K562 (cell line): Measurements from ENCODE around the gene XKR7. TPM values are rescaled to one million over a fixed set of nuclear protein-coding genes. Genes with fewer than 3 reads are reported as not detected.

Experiments used
- ARID1B ChIP-seq: fragments of 450-650 bp; IDR thresholded peaks from 2 replicates; pipeline ENCODE4 v1.6.1; 2016; ENCODE audit warnings: antibody characterized with exemption, mild to moderate bottlenecking, inconsistent platforms
- ASH1L ChIP-seq: fragments of 450-650 bp; IDR thresholded peaks from 2 replicates; pipeline ENCODE4 v1.6.1; 2018; ENCODE audit warnings: borderline replicate concordance, mild to moderate bottlenecking, low read depth; ENCODE audit not compliant: partially characterized antibody
- CCNT2 ChIP-seq: IDR thresholded peaks from 2 replicates; pipeline ENCODE4 v1.6.1; 2011; ENCODE audit warnings: borderline replicate concordance, low read depth, mild to moderate bottlenecking, moderate library complexity, mixed read lengths, low read length; ENCODE audit not compliant: insufficient read length; ENCODE audit errors: extremely low read depth
- CXXC5 ChIP-seq: fragments of 250-450 bp; sonication (Bioruptor Pico); IDR thresholded peaks from 2 replicates; pipeline ENCODE4 v1.8.0; 2022; ENCODE audit warnings: inconsistent platforms, mild to moderate bottlenecking, moderate library complexity
- E2F3 ChIP-seq: fragments of 250-450 bp; sonication (Bioruptor Pico); IDR thresholded peaks from 2 replicates; pipeline ENCODE4 v1.4.0; 2020; ENCODE audit warnings: mild to moderate bottlenecking
- E4F1 ChIP-seq: fragments of 250-450 bp; sonication (Bioruptor Pico); IDR thresholded peaks from 2 replicates; pipeline ENCODE4 v1.5.0; 2021; ENCODE audit warnings: mild to moderate bottlenecking, borderline replicate concordance
- EP400 ChIP-seq: fragments of 450-650 bp; IDR thresholded peaks from 2 replicates; pipeline ENCODE4 v1.6.1; 2017; ENCODE audit warnings: antibody characterized with exemption, mild to moderate bottlenecking, moderate library complexity
- GATA2 ChIP-seq: sonication (generic); formaldehyde crosslinking; IDR thresholded peaks from 2 replicates; pipeline ENCODE4 v1.4.0; 2020; ENCODE audit warnings: mild to moderate bottlenecking, missing genetic modification reagents
- KLF16 ChIP-seq: IDR thresholded peaks from 2 replicates; pipeline ENCODE4 v1.6.1; 2016; ENCODE audit warnings: antibody characterized with exemption
- NR2C1 ChIP-seq, 2 experiments: fragments of 450-650 bp; IDR thresholded peaks; 2 replicates each; pipeline ENCODE4 v1.6.1; 2017; ENCODE audit warnings: mild to moderate bottlenecking in 2 of 2, antibody characterized with exemption in 1 of 2, inconsistent platforms in 1 of 2, missing compliant biosample characterization in 1 of 2, missing genetic modification characterization in 1 of 2
- RAD51 ChIP-seq: fragments of 450-650 bp; IDR thresholded peaks from 2 replicates; pipeline ENCODE4 v1.7.1; 2016; ENCODE audit warnings: low read depth, mild to moderate bottlenecking, borderline replicate concordance
- RBM14 ChIP-seq: fragments of 200-400 bp; formaldehyde crosslinking; IDR thresholded peaks from 2 replicates; pipeline ENCODE4 v1.6.1; 2018; ENCODE audit warnings: low read depth, mild to moderate bottlenecking, low read length, moderate library complexity, borderline replicate concordance; ENCODE audit not compliant: insufficient read depth
- RFX7 ChIP-seq: fragments of 250-450 bp; sonication (Bioruptor Pico); IDR thresholded peaks from 2 replicates; pipeline ENCODE4 v1.5.1; 2021; ENCODE audit warnings: mild to moderate bottlenecking
- SMARCB1 ChIP-seq: IDR thresholded peaks from 2 replicates; pipeline ENCODE4 v1.6.1; 2011; ENCODE audit warnings: improper control_type of control experiment, low read depth; ENCODE audit not compliant: insufficient read length
- TAF1 ChIP-seq: IDR thresholded peaks from 2 replicates; pipeline ENCODE4 v1.6.1; 2011; ENCODE audit warnings: mild to moderate bottlenecking, low read length, moderate library complexity; ENCODE audit not compliant: insufficient read depth, control insufficient read depth, severe bottlenecking; ENCODE audit errors: extremely low read depth
- TBL1XR1 ChIP-seq, 2 experiments: IDR thresholded peaks; 2 replicates each; pipeline ENCODE4 v1.6.1; 2012; ENCODE audit warnings: improper control_type of control experiment in 2 of 2, low read length in 2 of 2, mild to moderate bottlenecking in 1 of 2
- TCFL5 ChIP-seq: fragments of 250-450 bp; sonication (Bioruptor Pico); conservative IDR thresholded peaks from 2 replicates; pipeline ENCODE4 v1.6.1; 2021; ENCODE audit warnings: mild to moderate bottlenecking, moderate library complexity, matching md5 sums
- ZNF696 ChIP-seq: fragments of 250-450 bp; sonication (Bioruptor Pico); conservative IDR thresholded peaks from 2 replicates; pipeline ENCODE4 v1.4.0; 2020; ENCODE audit warnings: mild to moderate bottlenecking, moderate library complexity
- polyA plus RNA-seq, 8 experiments: library from polyadenylated mRNA; depleted of rRNA in 4 of 8; stranded (reverse) in 5 of 8; unstranded in 3 of 8; fragments of >200 nt; fragmentation: Nextera tagmentation in 2 of 8; fragmentation: Illumina TruSeq in 1 of 8; extraction: Ambion mirVana in 2 of 8; extraction: Trizol in 1 of 8; gene quantifications; 2 replicates each; pipeline versions ENCODE4 v1.2.1 to v1.2.3, GENCODE V29; 2011 to 2014; ENCODE audit warnings: inconsistent platforms in 1 of 8, missing spikeins in 1 of 8
- total RNA-seq, 7 experiments: library from RNA; depleted of rRNA in 6 of 7; stranded (reverse); fragments of >200 nt in 6 of 7; fragmentation: Illumina TruSeq in 2 of 7; extraction: Trizol in 2 of 7; gene quantifications; 2 replicates each; pipeline versions ENCODE4 v1.2.1 to v1.2.3, GENCODE V29; 2011 to 2021; ENCODE audit warnings: low replicate concordance in 1 of 7
- TF ChIP-seq, protein P1 (sequence below): fragments of 250-450 bp; sonication (Bioruptor Pico); IDR thresholded peaks from 2 replicates; pipeline ENCODE4 v1.8.0; 2021; ENCODE audit warnings: borderline replicate concordance, mild to moderate bottlenecking, moderate library complexity; ENCODE audit not compliant: poor library complexity, severe bottlenecking
- TF ChIP-seq, protein P2 (sequence below): sonication (generic); formaldehyde crosslinking; IDR thresholded peaks from 2 replicates; pipeline ENCODE4 v1.8.1; 2023; ENCODE audit warnings: mild to moderate bottlenecking, missing genetic modification reagents
- TF ChIP-seq, protein P3 (sequence below): fragments of 450-650 bp; IDR thresholded peaks from 2 replicates; pipeline ENCODE4 v1.6.1; 2016; ENCODE audit warnings: borderline replicate concordance

The XKR7 gene
- total and polyA plus RNA-seq, 9 of the 15 experiments (the other 6 are each of a cell fraction or from before 2014, with no cell fraction given) = 0.02 TPM; not detected in 8

DNA sequence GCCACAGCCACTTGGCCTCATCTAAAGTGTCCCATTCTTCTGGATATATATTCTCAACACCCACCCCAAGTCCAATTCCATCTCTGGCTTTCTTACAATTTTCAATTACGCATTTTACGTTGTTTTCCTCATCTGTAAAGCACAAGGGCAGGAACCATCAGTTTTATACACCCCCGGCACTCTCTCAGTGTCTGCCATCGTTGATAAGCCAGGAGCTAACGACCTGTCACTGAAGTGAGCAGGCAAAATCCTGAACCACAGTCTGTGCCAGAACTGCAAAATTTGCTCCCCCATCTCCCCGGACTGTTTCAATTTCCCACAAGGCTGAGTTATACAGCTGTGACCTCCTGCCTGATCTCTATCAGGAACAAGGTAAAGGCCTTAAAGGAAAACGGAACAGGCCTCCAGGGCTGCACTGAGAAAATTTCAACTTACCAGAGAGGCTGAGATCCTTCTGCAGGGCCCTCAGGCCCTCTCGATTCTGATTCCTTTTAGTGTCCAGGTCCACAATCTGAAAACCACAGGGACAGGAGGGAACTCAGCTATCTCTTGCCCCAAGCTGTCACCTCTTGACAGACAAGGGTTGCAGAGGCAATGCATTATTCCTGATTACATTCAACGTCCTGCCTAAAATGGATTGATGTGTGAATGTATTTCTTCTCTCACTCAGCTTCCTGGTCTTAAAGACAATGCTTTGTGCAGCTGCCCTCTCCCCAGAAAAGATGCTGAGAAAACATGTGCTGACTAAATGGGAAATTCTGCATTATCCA, 17.9 kb upstream of the XKR7 start (continued):
- TF ChIP-seq ASH1L (no peak), E2F3 (CRISPR knock-in tag) (no peak), NR2C1 (IDR thresholded peaks at IDR 0.05) (no peak), NR2C1 (tag; IDR thresholded peaks at IDR 0.05) (no peak), TCFL5 (CRISPR knock-in tag) (no peak), ZNF696 (CRISPR knock-in tag) (no peak), CXXC5 (CRISPR knock-in tag) (peak; percentile 70), RAD51 (no peak), RBM14 (no peak), RFX7 (CRISPR knock-in tag) (no peak), KLF16 (peak; percentile 75), TBL1XR1 (IDR thresholded peaks at IDR 0.05; ENCODE audit: low read length in 2 of 2) (peak; percentile 67; a peak in 2 of 4 replicates), SMARCB1 (no peak), EP400 (no peak), CCNT2 (no peak), E4F1 (CRISPR knock-in tag) (no peak), ARID1B (peak; percentile 92), GATA2 (CRISPR knock-in tag) (peak; percentile 96), TAF1 (peak; percentile 53)
- TF ChIP-seq, protein P1, sequence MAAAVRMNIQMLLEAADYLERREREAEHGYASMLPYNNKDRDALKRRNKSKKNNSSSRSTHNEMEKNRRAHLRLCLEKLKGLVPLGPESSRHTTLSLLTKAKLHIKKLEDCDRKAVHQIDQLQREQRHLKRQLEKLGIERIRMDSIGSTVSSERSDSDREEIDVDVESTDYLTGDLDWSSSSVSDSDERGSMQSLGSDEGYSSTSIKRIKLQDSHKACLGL (CRISPR knock-in tag) = no peak
- TF ChIP-seq, protein P2, sequence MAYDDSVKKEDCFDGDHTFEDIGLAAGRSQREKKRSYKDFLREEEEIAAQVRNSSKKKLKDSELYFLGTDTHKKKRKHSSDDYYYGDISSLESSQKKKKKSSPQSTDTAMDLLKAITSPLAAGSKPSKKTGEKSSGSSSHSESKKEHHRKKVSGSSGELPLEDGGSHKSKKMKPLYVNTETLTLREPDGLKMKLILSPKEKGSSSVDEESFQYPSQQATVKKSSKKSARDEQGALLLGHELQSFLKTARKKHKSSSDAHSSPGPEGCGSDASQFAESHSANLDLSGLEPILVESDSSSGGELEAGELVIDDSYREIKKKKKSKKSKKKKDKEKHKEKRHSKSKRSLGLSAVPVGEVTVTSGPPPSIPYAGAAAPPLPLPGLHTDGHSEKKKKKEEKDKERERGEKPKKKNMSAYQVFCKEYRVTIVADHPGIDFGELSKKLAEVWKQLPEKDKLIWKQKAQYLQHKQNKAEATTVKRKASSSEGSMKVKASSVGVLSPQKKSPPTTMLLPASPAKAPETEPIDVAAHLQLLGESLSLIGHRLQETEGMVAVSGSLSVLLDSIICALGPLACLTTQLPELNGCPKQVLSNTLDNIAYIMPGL (CRISPR knock-in tag) = no peak
- TF ChIP-seq, protein P3, sequence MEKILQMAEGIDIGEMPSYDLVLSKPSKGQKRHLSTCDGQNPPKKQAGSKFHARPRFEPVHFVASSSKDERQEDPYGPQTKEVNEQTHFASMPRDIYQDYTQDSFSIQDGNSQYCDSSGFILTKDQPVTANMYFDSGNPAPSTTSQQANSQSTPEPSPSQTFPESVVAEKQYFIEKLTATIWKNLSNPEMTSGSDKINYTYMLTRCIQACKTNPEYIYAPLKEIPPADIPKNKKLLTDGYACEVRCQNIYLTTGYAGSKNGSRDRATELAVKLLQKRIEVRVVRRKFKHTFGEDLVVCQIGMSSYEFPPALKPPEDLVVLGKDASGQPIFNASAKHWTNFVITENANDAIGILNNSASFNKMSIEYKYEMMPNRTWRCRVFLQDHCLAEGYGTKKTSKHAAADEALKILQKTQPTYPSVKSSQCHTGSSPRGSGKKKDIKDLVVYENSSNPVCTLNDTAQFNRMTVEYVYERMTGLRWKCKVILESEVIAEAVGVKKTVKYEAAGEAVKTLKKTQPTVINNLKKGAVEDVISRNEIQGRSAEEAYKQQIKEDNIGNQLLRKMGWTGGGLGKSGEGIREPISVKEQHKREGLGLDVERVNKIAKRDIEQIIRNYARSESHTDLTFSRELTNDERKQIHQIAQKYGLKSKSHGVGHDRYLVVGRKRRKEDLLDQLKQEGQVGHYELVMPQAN = no peak
